Tibial nerve (tissue), 4 donors: ENCODE results near the gene ST6GALNAC5.

Experiments
- EP300 ChIP-seq, 2 donors: sonication (generic); formaldehyde crosslinking; IDR thresholded peaks; one replicate each; pipeline ENCODE4 v1.6.1; 2017; ENCODE audit warnings: antibody characterized with exemption in 2 of 2, mild to moderate bottlenecking in 1 of 2
- POLR2A ChIP-seq, 2 donors: fragments of 450-650 bp; IDR thresholded peaks; one replicate each; pipeline ENCODE4 v1.6.1; 2017; ENCODE audit warnings: antibody characterized with exemption in 2 of 2, mild to moderate bottlenecking in 2 of 2, moderate library complexity in 2 of 2
- TF ChIP-seq, protein P1 (sequence below), 5 experiments: fragments of 200-600 bp in 3 of 5; fragments of 450-650 bp in 2 of 5; sonication (generic) in 3 of 5; IDR thresholded peaks; one replicate each; pipeline ENCODE4 v1.5.1; 2016 to 2019; ENCODE audit warnings: antibody characterized with exemption in 5 of 5, mild to moderate bottlenecking in 3 of 5, moderate library complexity in 2 of 5

DNA sequence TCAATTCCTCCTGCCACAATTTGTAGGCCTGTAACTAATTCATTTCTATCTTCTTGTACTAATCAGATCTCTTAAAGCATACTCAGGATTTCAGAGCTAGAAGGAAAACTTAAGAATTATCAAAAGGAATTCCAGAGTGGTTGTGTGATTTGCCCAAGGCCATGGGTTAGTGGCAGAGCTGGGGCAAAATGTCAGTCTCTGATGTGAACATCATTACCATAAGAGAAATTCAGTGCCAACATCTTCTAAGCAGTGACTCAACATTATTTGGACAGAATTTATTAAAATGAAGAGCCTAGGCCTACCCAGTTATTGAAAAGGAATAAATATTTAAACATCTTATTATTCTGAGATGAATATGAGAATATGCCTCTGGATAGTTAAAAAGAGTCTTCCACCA is 14.5 kb downstream of the ST6GALNAC5 start:
- no peak for TF ChIP-seq POLR2A (IDR thresholded peaks at IDR 0.05)
- TF ChIP-seq, protein P1, sequence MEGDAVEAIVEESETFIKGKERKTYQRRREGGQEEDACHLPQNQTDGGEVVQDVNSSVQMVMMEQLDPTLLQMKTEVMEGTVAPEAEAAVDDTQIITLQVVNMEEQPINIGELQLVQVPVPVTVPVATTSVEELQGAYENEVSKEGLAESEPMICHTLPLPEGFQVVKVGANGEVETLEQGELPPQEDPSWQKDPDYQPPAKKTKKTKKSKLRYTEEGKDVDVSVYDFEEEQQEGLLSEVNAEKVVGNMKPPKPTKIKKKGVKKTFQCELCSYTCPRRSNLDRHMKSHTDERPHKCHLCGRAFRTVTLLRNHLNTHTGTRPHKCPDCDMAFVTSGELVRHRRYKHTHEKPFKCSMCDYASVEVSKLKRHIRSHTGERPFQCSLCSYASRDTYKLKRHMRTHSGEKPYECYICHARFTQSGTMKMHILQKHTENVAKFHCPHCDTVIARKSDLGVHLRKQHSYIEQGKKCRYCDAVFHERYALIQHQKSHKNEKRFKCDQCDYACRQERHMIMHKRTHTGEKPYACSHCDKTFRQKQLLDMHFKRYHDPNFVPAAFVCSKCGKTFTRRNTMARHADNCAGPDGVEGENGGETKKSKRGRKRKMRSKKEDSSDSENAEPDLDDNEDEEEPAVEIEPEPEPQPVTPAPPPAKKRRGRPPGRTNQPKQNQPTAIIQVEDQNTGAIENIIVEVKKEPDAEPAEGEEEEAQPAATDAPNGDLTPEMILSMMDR (IDR thresholded peaks at IDR 0.05) = no peak
- TF ChIP-seq EP300 (IDR thresholded peaks at IDR 0.05) = no peak
